ENCODE results near the gene B4GALNT3.

B4GALNT3 gene

GRCh38 chr12:546265-546919 lies 86.7 kb downstream of the B4GALNT3 start:
- DNase-seq (ENCODE audit: low read depth in 2 of 2): no peak
- no peak overlapping the region for H3K4me3 ChIP-seq (replicated peaks in 1 of 2; ENCODE audit: low read depth in 2 of 2, low read length in 2 of 2)
- TF ChIP-seq CTCF (IDR thresholded peaks at IDR 0.05; ENCODE audit: low read depth, low read length): no peak

DNA sequence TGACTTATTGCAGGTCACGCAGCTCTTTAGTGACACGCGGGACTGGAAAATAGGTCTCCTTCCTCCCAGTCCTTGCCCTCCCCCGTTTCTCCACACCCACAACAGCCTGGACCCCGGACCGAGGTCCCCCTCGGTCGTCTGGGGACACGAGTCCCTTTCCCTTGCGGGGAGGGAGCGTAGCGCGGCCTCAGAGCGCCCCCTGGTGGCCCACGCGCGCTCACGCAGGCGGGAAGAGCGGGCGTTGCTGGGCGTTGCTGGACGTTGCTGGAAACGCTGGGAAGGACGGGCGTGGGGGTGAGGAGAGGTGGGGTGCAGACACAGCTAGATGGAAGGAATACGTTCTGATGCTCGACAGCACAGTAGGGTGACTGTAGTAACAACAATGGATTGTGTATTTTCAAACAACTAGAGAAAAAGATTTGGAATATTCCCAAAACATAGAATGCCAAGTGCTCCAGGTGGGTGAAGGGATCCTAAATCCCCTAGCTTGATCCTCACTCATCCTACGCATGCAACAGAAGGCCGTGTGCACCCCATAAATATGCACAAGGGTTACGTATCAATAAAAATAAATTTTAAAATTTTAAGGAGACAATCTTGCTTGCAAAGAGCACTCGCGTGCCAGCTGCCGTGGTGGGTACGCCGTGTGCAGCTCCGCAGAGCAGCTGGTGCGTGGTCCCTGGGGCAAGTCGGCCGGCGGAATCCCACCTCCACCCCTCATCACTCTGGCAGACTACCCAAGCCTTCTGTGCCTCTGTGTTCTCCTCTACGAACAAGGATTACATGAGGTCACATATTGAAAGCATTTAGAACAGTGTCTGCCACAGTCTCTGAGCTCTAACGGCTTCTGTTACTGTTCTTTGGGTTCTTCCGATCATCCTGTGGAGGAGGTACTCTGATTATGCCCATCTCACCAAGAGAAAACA lies 87.4 kb downstream of the B4GALNT3 start:
- no peak overlapping the region for H3K4me3 ChIP-seq (replicated peaks in 1 of 2; ENCODE audit: low read depth in 2 of 2, low read length in 2 of 2)
- TF ChIP-seq CTCF (IDR thresholded peaks at IDR 0.05; ENCODE audit: low read depth, low read length): peak; percentile 99
- peak; percentile 56 to 59 for DNase-seq (ENCODE audit: low read depth in 2 of 2)

DNA sequence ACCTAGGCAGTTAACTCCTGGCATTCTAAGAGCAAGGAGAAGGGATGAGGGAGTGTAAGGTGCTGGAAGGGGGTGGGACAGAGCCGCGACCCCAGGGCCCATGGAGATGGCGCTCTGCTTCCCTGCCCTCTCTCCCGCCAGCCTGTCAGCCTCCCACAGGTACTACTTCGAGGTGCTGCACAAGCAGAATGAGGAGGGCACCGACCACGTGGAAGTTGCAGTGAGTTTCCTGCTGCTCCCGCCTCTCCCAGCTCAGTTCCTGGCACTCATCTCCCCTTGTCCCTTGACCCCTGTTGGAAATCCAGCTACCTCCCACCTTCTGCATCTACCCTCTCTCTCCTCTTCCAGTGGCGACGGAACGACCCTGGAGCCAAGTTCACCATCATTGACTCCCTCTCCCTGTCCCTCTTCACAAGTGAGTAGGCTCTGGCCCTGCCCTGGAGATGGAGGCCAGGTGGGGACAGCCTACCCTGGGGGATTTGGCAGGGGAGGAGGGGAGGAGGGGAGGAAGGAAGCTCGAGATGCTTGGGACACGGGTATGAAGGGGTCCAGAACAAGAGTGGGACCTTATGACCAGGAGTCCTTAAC lies 88.2 kb downstream of the B4GALNT3 start:
- TF ChIP-seq CTCF (IDR thresholded peaks at IDR 0.05; ENCODE audit: low read depth, low read length): no peak
- DNase-seq (ENCODE audit: low read depth in 2 of 2): no peak

DNA sequence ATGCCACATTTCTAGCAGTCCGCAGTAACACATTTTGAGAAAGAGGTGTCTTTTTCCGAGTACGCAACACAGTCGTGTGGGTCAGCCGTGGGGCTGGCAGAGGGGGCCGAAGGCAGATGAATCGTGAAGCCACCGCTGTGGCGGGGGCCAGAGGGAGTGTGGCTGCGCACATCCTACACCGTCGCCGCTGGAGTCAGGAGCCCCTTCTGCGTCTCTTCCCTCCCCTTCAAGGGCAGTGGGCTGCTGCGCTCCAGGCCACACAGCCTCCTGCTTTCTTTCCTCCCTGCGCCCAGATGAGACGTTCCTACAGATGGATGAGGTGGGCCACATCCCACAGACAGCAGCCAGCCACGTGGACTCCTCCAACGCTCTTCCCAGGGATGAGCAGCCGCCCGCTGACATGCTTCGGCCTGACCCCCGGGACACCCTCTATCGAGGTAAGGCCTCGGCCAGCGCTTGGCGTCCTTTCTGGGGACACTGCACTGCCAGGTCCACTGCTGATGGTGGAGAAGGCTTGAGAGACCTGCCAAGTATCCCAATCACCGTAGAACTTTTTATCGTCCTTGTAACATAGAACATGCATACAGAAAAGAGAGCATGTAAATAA lies 89.8 kb downstream of the B4GALNT3 start:
- no peak for DNase-seq (ENCODE audit: low read depth in 2 of 2)
- no peak for TF ChIP-seq CTCF (IDR thresholded peaks at IDR 0.05; ENCODE audit: low read depth, low read length)
- H3K4me3 ChIP-seq (replicated peaks in 1 of 2; ENCODE audit: low read depth in 2 of 2, low read length in 2 of 2): no peak overlapping the region

More for the DNA sequence above, 88.2 kb downstream of the B4GALNT3 start:
- H3K4me3 ChIP-seq (replicated peaks in 1 of 2; ENCODE audit: low read depth in 2 of 2, low read length in 2 of 2): no peak overlapping the region

GRCh38 chr12:550473-551260 lies 90.9 kb downstream of the B4GALNT3 start:
- no peak for TF ChIP-seq CTCF (IDR thresholded peaks at IDR 0.05; ENCODE audit: low read depth, low read length)
- H3K4me3 ChIP-seq (replicated peaks in 1 of 2; ENCODE audit: low read depth in 2 of 2, low read length in 2 of 2): no peak overlapping the region
- no peak for DNase-seq (ENCODE audit: low read depth in 2 of 2)

DNA sequence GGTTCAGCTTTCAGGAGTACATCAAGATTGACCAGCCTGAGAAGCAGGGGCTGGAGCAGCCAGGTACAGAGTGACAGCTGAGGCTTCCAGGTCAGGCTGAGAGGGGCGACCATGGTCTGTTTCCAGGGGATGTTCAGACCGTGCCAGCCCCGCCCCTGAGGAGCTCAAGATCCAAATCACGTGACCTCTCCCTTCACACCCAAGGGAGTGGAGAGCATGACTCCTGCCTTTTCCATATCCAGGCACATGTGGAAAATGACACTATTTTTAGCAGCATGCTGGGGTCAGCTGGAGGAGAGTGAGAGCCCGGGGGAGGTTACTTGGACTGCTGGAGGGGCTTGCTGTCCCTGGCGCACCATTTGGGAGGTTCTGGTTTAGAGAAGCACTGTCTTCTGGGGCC lies 92.7 kb downstream of the B4GALNT3 start:
- TF ChIP-seq CTCF (IDR thresholded peaks at IDR 0.05; ENCODE audit: low read depth, low read length): no peak
- DNase-seq (ENCODE audit: low read depth in 2 of 2): no peak
- H3K4me3 ChIP-seq (replicated peaks in 1 of 2; ENCODE audit: low read depth in 2 of 2, low read length in 2 of 2): no peak overlapping the region
